Measurements from ENCODE around the gene IMPDH2.
A peak's percentile ranks its signal among the peaks of the same experiment; 100 is the strongest.
"Not testable (repeated sequence)": the region's sequence is repeated elsewhere in the genome, so short reads cannot be mapped to it uniquely, and the experiment has no call there.

The IMPDH2 gene

GRCh38 chr3:49017229-49017970 is 11.8 kb downstream of the IMPDH2 start:
- peak overlapping the region; percentile 61 for H3K9ac ChIP-seq (ENCODE audit: low read depth, low read length)
- H3K4me1 ChIP-seq (ENCODE audit: insufficient read depth, low read length) = 0 out of 2 replicates have a peak, but pooled peaks cover 5% of the 10 kb centered on the region
- H3K36me3 ChIP-seq (ENCODE audit: insufficient read depth, low read length) = no peaks in the 10 kb centered on the region
- H3K9me3 ChIP-seq (ENCODE audit: control insufficient read depth, insufficient read depth, low read length) = no peaks in the 10 kb centered on the region

GRCh38 chr3:49016414-49017228 is 12.6 kb downstream of the IMPDH2 start:
- Histone ChIP-seq H3K36me3 (ENCODE audit: insufficient read depth, low read length) (no peaks in the 10 kb centered on the region; the same call in 1 of the 2 replicates), H3K9ac (ENCODE audit: low read depth, low read length) (no peak overlapping the region), H3K4me1 (ENCODE audit: insufficient read depth, low read length) (0 out of 2 replicates have a peak, but pooled peaks cover 5% of the 10 kb centered on the region), H3K9me3 (ENCODE audit: control insufficient read depth, insufficient read depth, low read length) (no peaks in the 10 kb centered on the region)

- Histone ChIP-seq H3K9me3 (ENCODE audit: control insufficient read depth, insufficient read depth, low read length) (no peaks in the 10 kb centered on the region), H3K9ac (ENCODE audit: low read depth, low read length) (no peak overlapping the region), H3K36me3 (ENCODE audit: insufficient read depth, low read length) (peaks cover 3% of the 10 kb centered on the region; the same call in 1 of the 2 replicates), H3K4me1 (ENCODE audit: insufficient read depth, low read length) (0 out of 2 replicates have a peak, but pooled peaks cover 5% of the 10 kb centered on the region)
Observed at GRCh38 chr3:49015765-49016164, 13.4 kb downstream of the IMPDH2 start.

GRCh38 chr3:49015072-49015471 is 14.1 kb downstream of the IMPDH2 start:
- Histone ChIP-seq H3K9me3 (ENCODE audit: control insufficient read depth, insufficient read depth, low read length) (no peaks in the 10 kb centered on the region), H3K4me1 (ENCODE audit: insufficient read depth, low read length) (0 out of 2 replicates have a peak, but pooled peaks cover 5% of the 10 kb centered on the region), H3K36me3 (ENCODE audit: insufficient read depth, low read length) (peaks cover 3% of the 10 kb centered on the region; the same call in 1 of the 2 replicates), H3K9ac (ENCODE audit: low read depth, low read length) (no peak overlapping the region)

- no peak overlapping the region for H3K9ac ChIP-seq (ENCODE audit: low read depth, low read length)
- H3K36me3 ChIP-seq (ENCODE audit: insufficient read depth, low read length) = peaks cover 3% of the 10 kb centered on the region; the same call in 1 of the 2 replicates
- H3K9me3 ChIP-seq (ENCODE audit: control insufficient read depth, insufficient read depth, low read length) = no peaks in the 10 kb centered on the region
- H3K4me1 ChIP-seq (ENCODE audit: insufficient read depth, low read length) = no peaks in the 10 kb centered on the region
Observed at GRCh38 chr3:49013738-49014660, 15.2 kb downstream of the IMPDH2 start.

- Histone ChIP-seq H3K9ac (ENCODE audit: low read depth, low read length) (no peak overlapping the region), H3K4me1 (ENCODE audit: insufficient read depth, low read length) (no peaks in the 10 kb centered on the region), H3K36me3 (ENCODE audit: insufficient read depth, low read length) (peaks cover 3% of the 10 kb centered on the region; the same call in 1 of the 2 replicates), H3K9me3 (ENCODE audit: control insufficient read depth, insufficient read depth, low read length) (no peaks in the 10 kb centered on the region)
Observed at GRCh38 chr3:49013113-49013737, 16.0 kb downstream of the IMPDH2 start.

GRCh38 chr3:49012441-49013017 is 16.7 kb downstream of the IMPDH2 start:
- Histone ChIP-seq H3K4me1 (ENCODE audit: insufficient read depth, low read length) (no peaks in the 10 kb centered on the region), H3K36me3 (ENCODE audit: insufficient read depth, low read length) (peaks cover 3% of the 10 kb centered on the region; the same call in 1 of the 2 replicates), H3K9me3 (ENCODE audit: control insufficient read depth, insufficient read depth, low read length) (no peaks in the 10 kb centered on the region), H3K9ac (ENCODE audit: low read depth, low read length) (no peak overlapping the region)

GRCh38 chr3:49009396-49009795 is 19.8 kb downstream of the IMPDH2 start:
- H3K9me3 ChIP-seq (ENCODE audit: control insufficient read depth, insufficient read depth, low read length) = no peaks in the 10 kb centered on the region
- peaks cover 3% of the 10 kb centered on the region; the same call in 1 of the 2 replicates for H3K36me3 ChIP-seq (ENCODE audit: insufficient read depth, low read length)
- no peak overlapping the region for H3K9ac ChIP-seq (ENCODE audit: low read depth, low read length)
- 0 out of 2 replicates have a peak, but pooled peaks cover 2% of the 10 kb centered on the region for H3K4me1 ChIP-seq (ENCODE audit: insufficient read depth, low read length)

GRCh38 chr3:49008627-49009026 is 20.6 kb downstream of the IMPDH2 start:
- H3K9me3 ChIP-seq (ENCODE audit: control insufficient read depth, insufficient read depth, low read length); H3K36me3 ChIP-seq (ENCODE audit: insufficient read depth, low read length); H3K4me1 ChIP-seq (ENCODE audit: insufficient read depth, low read length): not testable (repeated sequence)
- peak overlapping the region; percentile 84; the same call in 1 of the 2 replicates for H3K9ac ChIP-seq (ENCODE audit: low read depth, low read length)

GRCh38 chr3:49007771-49008528 is 21.2 kb downstream of the IMPDH2 start:
- Histone ChIP-seq H3K9ac (ENCODE audit: low read depth, low read length) (peak overlapping the region; percentile 84), H3K4me1 (ENCODE audit: insufficient read depth, low read length) (0 out of 2 replicates have a peak, but pooled peaks cover 2% of the 10 kb centered on the region), H3K36me3 (ENCODE audit: insufficient read depth, low read length) (peaks cover 3% of the 10 kb centered on the region; the same call in 1 of the 2 replicates), H3K9me3 (ENCODE audit: control insufficient read depth, insufficient read depth, low read length) (no peaks in the 10 kb centered on the region)

- Histone ChIP-seq H3K9me3 (ENCODE audit: control insufficient read depth, insufficient read depth, low read length) (no peaks in the 10 kb centered on the region), H3K36me3 (ENCODE audit: insufficient read depth, low read length) (peaks cover 3% of the 10 kb centered on the region; the same call in 1 of the 2 replicates), H3K9ac (ENCODE audit: low read depth, low read length) (peak within 1 kb of the TSS; percentile 84), H3K4me1 (ENCODE audit: insufficient read depth, low read length) (0 out of 2 replicates have a peak, but pooled peaks cover 2% of the 10 kb centered on the region)
Observed at GRCh38 chr3:49007068-49007770, 22.0 kb downstream of the IMPDH2 start, which contains the start of gene WDR6. Gene WDR6 (plus strand): TSS chr3:49007391. CDS start chr3:49007432, 41 bp downstream.

Measured in ES-I3 (cell line).